Gastrocnemius medialis (tissue), 4 donors: Measurements from ENCODE around the gene OTUD5.

Experiments
- CTCF ChIP-seq, 5 experiments: fragments of 450-650 bp in 3 of 5; fragments of 200-600 bp in 2 of 5; sonication (generic) in 2 of 5; IDR thresholded peaks in 4 of 5; conservative IDR thresholded peaks in 1 of 5; 1 replicate in 4 of 5; 2 replicates in 1 of 5; pipeline ENCODE4 v1.5.1; 2016 to 2019; ENCODE audit warnings: antibody characterized with exemption in 5 of 5, mild to moderate bottlenecking in 3 of 5, moderate library complexity in 3 of 5
- POLR2A ChIP-seq, 2 donors: fragments of 450-650 bp; IDR thresholded peaks; one replicate each; pipeline ENCODE4 v1.6.1; 2017; ENCODE audit warnings: antibody characterized with exemption in 2 of 2, mild to moderate bottlenecking in 2 of 2, moderate library complexity in 2 of 2

GRCh38 chrX:48911412-48912182 lies 45.8 kb downstream of the OTUD5 start, which contains the start of gene SLC35A2:
- TF ChIP-seq CTCF (IDR thresholded peaks at IDR 0.05 in 4 of 5, conservative IDR thresholded peaks at IDR 0.05 in 1 of 5) (no peak), POLR2A (IDR thresholded peaks at IDR 0.05) (peak; percentile 66 to 71)
